ENCODE results near the gene SLC16A12.

DNA sequence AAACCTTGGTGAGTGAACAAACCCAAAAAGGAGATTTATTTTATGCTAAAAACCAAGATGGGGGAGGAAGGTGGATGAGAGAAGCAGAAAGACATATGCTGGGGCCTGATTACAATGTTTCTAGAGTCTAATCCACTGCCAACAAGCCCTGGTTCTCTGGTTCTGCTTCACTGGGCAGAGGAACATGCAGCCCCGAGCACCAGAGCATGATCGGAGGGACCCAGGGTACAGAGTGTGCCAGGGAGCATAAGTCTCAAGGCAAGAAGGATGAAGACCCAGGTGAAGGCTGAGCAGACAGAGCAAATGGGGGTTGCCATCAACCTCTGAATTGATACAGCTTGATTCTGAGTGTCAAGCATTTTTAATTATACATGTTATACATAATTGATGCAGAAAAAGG, 30.7 kb downstream of the SLC16A12 start:
- TF ChIP-seq RFX5 (IDR thresholded peaks at IDR 0.05; ENCODE audit: low read depth, low read length): no peak
- TF ChIP-seq, protein P1, sequence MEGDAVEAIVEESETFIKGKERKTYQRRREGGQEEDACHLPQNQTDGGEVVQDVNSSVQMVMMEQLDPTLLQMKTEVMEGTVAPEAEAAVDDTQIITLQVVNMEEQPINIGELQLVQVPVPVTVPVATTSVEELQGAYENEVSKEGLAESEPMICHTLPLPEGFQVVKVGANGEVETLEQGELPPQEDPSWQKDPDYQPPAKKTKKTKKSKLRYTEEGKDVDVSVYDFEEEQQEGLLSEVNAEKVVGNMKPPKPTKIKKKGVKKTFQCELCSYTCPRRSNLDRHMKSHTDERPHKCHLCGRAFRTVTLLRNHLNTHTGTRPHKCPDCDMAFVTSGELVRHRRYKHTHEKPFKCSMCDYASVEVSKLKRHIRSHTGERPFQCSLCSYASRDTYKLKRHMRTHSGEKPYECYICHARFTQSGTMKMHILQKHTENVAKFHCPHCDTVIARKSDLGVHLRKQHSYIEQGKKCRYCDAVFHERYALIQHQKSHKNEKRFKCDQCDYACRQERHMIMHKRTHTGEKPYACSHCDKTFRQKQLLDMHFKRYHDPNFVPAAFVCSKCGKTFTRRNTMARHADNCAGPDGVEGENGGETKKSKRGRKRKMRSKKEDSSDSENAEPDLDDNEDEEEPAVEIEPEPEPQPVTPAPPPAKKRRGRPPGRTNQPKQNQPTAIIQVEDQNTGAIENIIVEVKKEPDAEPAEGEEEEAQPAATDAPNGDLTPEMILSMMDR (conservative IDR thresholded peaks at IDR 0.05; ENCODE audit: low read depth, low read length): no peak

Measured in IMR-90 (cell line).